Activated CD4-positive, alpha-beta T cell treated with anti-CD3 and anti-CD28 coated beads, Interleukin-2, amount 10 ng/mL, durations not matched to agents 7 days and 5 days (primary cell): ENCODE data around the gene PROM1. TPM values are rescaled to one million over a fixed set of nuclear protein-coding genes. Genes with fewer than 3 reads are reported as not detected.

Experiments used
- total RNA-seq, 2 experiments: library from RNA; stranded (reverse); gene quantifications; one replicate each; pipeline ENCODE4 v1.2.3, GENCODE V29; 2021

The PROM1 gene
- total RNA-seq, 2 experiments from 2014 or later: not detected

Other genes with a start within 250 kb of the PROM1 start
- gene FGFBP1, start 145.3 kb downstream of the PROM1 start, total RNA-seq: not detected
- 1 to 10 TPM; 5.6 to 6.3 TPM for gene FGFBP2, start 120.8 kb downstream of the PROM1 start, total RNA-seq
- gene TAPT1, start 142.4 kb upstream of the PROM1 start, total RNA-seq: 10 to 100 TPM; 49.6 to 58.2 TPM